ENCODE data around the gene EGFR. TPM values are rescaled to one million over a fixed set of nuclear protein-coding genes. Genes with fewer than 3 reads are reported as not detected.

The EGFR gene
- total RNA-seq, 2 experiments from 2014 or later: not detected

DNA sequence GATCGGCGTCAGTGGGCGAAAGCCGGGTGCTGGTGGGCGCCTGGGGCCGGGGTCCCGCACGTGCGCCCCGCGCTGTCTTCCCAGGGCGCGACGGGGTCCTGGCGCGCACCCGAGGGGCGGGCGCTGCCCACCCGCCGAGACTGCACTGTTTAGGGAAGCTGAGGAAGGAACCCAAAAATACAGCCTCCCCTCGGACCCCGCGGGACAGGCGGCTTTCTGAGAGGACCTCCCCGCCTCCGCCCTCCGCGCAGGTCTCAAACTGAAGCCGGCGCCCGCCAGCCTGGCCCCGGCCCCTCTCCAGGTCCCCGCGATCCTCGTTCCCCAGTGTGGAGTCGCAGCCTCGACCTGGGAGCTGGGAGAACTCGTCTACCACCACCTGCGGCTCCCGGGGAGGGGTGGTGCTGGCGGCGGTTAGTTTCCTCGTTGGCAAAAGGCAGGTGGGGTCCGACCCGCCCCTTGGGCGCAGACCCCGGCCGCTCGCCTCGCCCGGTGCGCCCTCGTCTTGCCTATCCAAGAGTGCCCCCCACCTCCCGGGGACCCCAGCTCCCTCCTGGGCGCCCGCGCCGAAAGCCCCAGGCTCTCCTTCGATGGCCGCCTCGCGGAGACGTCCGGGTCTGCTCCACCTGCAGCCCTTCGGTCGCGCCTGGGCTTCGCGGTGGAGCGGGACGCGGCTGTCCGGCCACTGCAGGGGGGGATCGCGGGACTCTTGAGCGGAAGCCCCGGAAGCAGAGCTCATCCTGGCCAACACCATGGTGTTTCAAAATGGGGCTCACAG is 1.1 kb downstream of the EGFR start:
- Mint-ChIP-seq H3K9me3 (no peaks in the 10 kb centered on the region), H3K27me3 (peaks cover 57% of the 10 kb centered on the region), H3K27ac (no peak overlapping the region), H3K36me3 (ENCODE audit: low read depth) (no peaks in the 10 kb centered on the region), H3K4me1 (no peaks in the 10 kb centered on the region), H3K4me3 (no peak overlapping the region)
- POLR2A ChIA-PET: no interaction called here
- CTCF ChIA-PET: interaction anchor here (0.8 kb wide), 1 partner anchor 21 kb away, joined by 3 read pairs; no protein-coding TSS in a partner anchor
- DNase-seq: no peak

DNA sequence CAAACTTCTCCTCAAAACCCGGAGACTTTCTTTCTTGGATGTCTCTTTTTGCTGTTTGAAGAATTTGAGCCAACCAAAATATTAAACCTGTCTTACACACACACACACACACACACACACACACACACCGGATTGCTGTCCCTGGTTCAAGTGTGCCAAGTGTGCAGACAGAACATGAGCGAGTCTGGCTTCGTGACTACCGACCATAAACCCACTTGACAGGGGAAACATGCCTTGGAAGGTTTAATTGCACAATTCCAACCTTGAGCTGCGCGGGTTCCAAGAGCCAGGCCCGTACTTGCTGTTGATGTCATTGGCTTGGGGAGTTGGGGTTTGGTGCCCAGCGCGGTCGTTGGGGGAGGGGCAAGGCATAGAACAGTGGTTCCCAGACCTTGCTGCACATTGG is 1.7 kb downstream of the EGFR start:
- ChIA-PET POLR2A (no interaction called here), CTCF (interaction anchor here (0.7 kb wide), 1 partner anchor 263 kb away, joined by 3 read pairs; no protein-coding TSS in a partner anchor)
- Mint-ChIP-seq H3K4me3 (no peak overlapping the region), H3K9me3 (no peaks in the 10 kb centered on the region), H3K36me3 (ENCODE audit: low read depth) (no peaks in the 10 kb centered on the region), H3K4me1 (no peaks in the 10 kb centered on the region), H3K27me3 (peaks cover 56% of the 10 kb centered on the region), H3K27ac (no peak overlapping the region)
- no peak for DNase-seq

DNA sequence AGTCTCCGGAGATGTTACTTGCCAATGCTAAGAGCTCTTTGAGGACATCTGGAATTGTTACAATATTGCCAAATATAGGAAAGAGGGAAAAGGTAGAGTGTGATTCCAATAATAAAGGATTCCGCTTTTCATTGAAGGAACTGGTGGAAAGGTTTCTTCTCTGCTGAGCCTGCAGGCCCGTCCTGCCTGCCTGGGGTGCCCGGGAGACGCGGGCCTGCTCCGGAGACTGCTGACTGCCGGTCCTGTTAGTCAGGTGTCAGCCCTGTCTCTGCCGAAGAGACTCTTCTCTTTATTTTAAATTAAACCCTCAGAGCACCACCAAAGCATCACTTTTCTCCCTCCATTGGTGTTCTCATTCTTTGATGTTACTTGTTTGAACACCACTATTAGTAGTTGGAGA is 2.2 kb downstream of the EGFR start:
- DNase-seq: no peak
- Mint-ChIP-seq H3K4me3 (no peak overlapping the region), H3K27me3 (peaks cover 54% of the 10 kb centered on the region), H3K36me3 (ENCODE audit: low read depth) (no peaks in the 10 kb centered on the region), H3K27ac (no peak overlapping the region), H3K9me3 (no peaks in the 10 kb centered on the region), H3K4me1 (no peaks in the 10 kb centered on the region)
- ChIA-PET POLR2A (no interaction called here), CTCF (interaction anchor here (0.7 kb wide), 1 partner anchor 263 kb away, joined by 3 read pairs; no protein-coding TSS in a partner anchor)

DNA sequence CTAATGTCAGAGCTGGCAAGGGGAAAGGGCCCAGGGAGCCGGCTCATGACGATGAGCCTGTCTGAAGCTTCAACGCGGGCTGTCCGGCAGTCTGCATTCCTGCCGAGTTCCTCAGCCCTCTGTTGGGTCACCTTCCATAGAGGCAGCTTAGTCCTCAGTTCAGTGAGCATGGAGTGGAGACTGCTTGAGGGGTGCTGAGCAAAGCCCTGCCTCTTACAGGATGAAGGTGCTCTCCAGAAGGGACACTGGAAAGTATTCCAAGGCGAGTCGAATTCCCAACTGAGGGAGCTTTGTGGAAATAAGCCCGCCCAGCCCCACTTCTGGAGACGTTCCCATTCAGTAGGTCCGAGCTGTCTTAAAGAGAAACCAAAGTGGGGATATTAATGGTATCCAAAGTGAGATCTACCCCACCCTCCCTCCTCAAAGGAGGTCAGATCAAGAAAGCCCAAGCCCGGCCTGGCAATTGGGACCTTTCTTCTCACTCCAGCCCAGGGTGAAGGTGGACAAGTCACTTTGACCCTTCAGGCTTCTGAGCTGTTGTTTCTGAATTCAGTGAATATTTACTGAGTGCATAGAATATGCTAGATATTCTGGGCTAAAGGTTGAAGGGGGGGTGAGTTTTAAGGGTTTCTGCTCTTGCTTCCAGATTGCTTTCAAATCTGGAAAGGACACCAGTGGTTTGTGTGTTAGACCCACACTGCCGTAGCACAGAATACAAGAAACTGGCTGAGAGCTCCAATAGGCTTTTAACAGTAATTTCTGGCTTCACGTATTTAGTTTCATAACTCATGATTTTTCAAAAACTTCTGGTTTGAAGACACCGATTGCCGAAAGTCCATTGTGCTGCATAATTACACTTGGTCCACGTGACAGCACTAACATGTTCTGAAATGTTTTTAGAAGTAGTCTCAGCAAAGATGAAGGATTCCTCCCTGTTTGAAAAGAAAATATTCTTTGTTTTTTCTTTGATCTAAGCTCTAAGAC is 3.5 kb downstream of the EGFR start:
- Mint-ChIP-seq H3K36me3 (ENCODE audit: low read depth) (no peaks in the 10 kb centered on the region), H3K4me1 (no peaks in the 10 kb centered on the region), H3K4me3 (no peak overlapping the region), H3K27ac (no peak overlapping the region), H3K9me3 (no peaks in the 10 kb centered on the region), H3K27me3 (peaks cover 51% of the 10 kb centered on the region)
- CTCF ChIA-PET: no interaction called here
- POLR2A ChIA-PET: no interaction called here
- DNase-seq: no peak

DNA sequence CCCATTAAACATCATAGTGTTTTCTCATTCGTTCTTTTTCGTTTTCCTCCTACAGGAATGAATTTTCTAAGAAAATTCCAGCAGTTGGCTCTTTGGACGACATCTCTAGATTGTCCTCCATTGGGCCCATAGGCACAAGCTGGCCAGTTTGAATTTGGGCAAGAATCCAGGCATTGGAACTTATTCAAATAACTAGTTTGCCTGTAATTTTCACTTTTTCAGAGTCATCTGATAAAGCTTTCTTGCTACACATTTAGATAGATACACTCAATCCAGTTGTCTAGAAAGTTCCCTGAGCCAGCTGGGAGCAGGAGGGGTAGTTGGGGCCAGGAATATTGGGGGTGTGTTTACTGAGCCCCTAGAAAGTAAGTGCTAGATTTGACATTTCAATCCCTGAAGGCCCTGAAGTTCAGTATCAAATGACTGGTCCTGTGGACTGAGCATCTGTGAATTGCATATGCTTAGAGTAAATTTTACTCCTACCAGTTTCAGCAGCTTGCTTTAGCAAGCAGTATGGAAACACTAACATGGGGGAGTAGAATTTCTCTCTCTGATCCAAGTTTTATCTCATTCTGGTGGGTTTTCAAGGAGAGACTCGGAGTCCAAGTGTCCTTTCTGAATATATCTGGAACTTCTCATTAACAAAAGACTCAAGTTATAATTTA is 5.2 kb downstream of the EGFR start:
- H3K9me3 Mint-ChIP-seq: no peaks in the 10 kb centered on the region
- peaks cover 38% of the 10 kb centered on the region for H3K27me3 Mint-ChIP-seq
- no peak for DNase-seq
- H3K4me1 Mint-ChIP-seq: no peaks in the 10 kb centered on the region
- no peak overlapping the region for H3K4me3 Mint-ChIP-seq
- H3K36me3 Mint-ChIP-seq (ENCODE audit: low read depth): no peaks in the 10 kb centered on the region
- POLR2A ChIA-PET: no interaction called here
- no peak overlapping the region for H3K27ac Mint-ChIP-seq
- CTCF ChIA-PET: no interaction called here

DNA sequence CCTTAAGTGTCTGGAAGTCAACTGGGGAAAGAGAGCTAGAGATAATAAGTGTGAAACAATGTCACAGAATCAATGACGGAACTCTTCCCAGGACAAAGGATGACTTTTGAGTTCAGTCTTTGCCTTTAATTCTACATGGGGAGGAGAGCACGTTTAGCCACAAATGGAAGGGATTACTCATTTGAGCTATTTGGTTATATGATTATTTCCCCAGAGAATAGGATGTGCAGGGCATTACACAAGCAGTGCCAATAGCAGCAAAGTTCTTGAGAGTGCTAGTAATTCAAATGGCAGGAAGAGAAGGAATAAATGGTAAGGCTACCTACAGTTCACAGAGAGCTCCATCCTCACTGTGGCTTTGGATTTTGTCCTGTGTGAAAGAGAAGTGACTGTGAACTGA is 6.0 kb downstream of the EGFR start:
- no peak overlapping the region for H3K4me3 Mint-ChIP-seq
- no peaks in the 10 kb centered on the region for H3K36me3 Mint-ChIP-seq (ENCODE audit: low read depth)
- no peak for DNase-seq
- H3K9me3 Mint-ChIP-seq: no peaks in the 10 kb centered on the region
- H3K27me3 Mint-ChIP-seq: peaks cover 37% of the 10 kb centered on the region
- POLR2A ChIA-PET: no interaction called here
- H3K4me1 Mint-ChIP-seq: no peaks in the 10 kb centered on the region
- CTCF ChIA-PET: no interaction called here
- no peak overlapping the region for H3K27ac Mint-ChIP-seq

DNA sequence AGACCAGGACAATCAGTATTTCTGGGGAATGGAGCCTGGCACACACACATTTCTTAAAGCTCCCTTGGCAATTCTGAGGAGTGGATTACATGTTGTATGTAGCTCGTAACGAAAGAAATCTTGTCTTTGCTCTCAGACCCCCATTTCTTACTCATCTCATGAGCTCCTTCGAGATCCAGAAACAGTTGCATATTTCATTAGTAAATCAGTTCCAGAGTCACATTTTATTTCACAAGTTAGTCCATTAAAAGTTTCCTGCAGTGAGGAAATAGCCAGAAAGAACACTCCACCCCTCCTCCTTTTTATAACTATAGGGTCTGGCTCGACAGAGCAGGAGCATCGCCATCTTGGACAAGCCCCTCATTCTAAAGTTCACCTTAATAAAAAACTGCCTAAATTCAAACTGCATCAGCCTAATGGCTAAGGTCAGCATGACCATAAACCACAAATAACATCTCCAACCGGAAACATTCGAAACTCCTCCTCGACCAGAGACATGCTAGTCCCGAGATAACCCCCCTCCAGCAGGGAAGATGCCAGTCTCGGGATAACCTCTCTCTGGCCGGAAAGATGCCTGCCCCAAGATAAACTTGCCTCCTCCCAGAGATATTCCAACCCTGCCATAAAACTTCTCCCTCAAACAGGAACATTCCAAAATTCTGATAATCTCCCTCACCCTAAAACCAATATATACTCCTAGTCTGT is 7.4 kb downstream of the EGFR start:
- no peak for DNase-seq
- Mint-ChIP-seq H3K4me1 (no peaks in the 10 kb centered on the region), H3K27ac (no peak overlapping the region), H3K36me3 (ENCODE audit: low read depth) (no peaks in the 10 kb centered on the region), H3K9me3 (no peaks in the 10 kb centered on the region), H3K27me3 (peaks cover 28% of the 10 kb centered on the region), H3K4me3 (no peak overlapping the region)
- CTCF ChIA-PET: no interaction called here
- POLR2A ChIA-PET: no interaction called here

DNA sequence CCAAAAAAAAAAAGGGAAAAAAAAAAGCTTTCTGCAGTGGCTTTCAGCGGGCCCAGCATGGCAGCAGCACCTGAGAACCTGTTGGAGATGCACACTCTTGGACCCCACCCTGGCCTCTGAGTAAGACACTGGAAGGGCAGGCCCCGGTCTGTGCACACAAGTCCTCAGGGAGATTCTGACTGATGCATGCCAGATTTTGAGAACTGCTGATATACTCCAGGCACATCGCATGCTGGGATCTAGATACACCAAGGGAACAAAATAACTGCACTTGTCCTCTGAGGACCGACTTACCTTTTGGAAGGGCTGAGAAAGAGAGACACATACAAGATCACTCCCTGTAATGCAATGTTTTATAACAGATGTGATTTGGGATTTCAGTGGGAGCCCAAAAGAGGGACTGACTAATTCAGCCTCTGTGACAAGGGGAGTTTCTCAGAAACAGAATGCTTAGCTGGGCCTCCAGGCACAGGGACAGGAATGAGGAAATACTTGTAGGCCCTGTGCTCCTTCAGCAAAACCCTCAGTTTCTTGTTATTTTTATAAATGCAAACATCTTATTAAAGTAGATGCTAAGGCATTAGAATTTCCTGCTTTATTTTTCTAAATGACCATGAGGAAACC is 8.2 kb downstream of the EGFR start:
- H3K27me3 Mint-ChIP-seq: peaks cover 21% of the 10 kb centered on the region
- no peaks in the 10 kb centered on the region for H3K36me3 Mint-ChIP-seq (ENCODE audit: low read depth)
- no peak overlapping the region for H3K4me3 Mint-ChIP-seq
- no peak overlapping the region for H3K27ac Mint-ChIP-seq
- H3K4me1 Mint-ChIP-seq: no peaks in the 10 kb centered on the region
- no peaks in the 10 kb centered on the region for H3K9me3 Mint-ChIP-seq
- no peak for DNase-seq
- ChIA-PET POLR2A (no interaction called here), CTCF (no interaction called here)

DNA sequence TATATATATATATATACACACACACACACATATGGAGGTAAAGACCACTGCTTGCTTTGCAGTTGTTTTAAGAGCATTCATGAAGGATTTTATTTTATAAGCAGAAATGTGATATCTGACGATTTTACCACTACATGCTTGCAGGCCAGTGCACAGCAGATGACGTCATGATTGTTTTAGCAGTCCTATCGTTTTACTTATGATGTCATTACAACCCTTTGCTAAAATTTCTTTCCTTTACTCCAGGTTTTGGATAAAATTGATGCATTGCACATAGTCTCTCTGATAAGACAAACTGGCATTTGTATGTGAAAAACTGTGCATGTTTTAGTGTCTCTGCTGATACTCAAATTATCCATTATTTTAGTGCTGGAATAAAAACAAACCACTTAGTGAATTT is 9.2 kb downstream of the EGFR start:
- ChIA-PET POLR2A (no interaction called here), CTCF (no interaction called here)
- Mint-ChIP-seq H3K27me3 (peaks cover 18% of the 10 kb centered on the region), H3K4me1 (no peaks in the 10 kb centered on the region), H3K9me3 (no peaks in the 10 kb centered on the region), H3K4me3 (no peak overlapping the region), H3K27ac (no peak overlapping the region), H3K36me3 (ENCODE audit: low read depth) (no peaks in the 10 kb centered on the region)
- DNase-seq: no peak

DNA sequence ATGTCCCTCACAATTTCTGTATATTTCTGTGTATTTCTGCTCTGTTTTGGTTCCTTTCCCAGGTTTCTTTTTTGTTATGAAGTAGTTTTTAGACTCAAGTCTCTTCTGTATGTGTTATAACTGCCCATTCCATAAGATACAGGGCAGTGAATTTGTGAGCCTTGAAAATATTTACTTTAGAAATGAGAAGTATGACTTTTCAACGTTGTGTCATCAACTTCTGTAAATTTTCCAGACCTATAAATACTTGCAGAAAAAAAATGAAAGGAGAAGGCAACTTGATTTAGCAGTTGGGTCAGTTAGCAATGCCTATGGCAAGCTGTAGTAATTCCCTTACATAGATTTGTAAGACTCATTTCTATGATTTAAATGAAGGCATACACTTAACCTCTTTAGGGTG is 11.5 kb downstream of the EGFR start:
- Mint-ChIP-seq H3K36me3 (ENCODE audit: low read depth) (no peaks in the 10 kb centered on the region), H3K27ac (no peak overlapping the region), H3K27me3 (peaks cover 10% of the 10 kb centered on the region), H3K9me3 (no peaks in the 10 kb centered on the region), H3K4me3 (no peak overlapping the region), H3K4me1 (no peaks in the 10 kb centered on the region)
- no peak for DNase-seq
- POLR2A ChIA-PET: no interaction called here
- CTCF ChIA-PET: interaction anchor here (0.5 kb wide), 1 partner anchor 288 kb away, joined by 4 read pairs; no protein-coding TSS in a partner anchor

DNA sequence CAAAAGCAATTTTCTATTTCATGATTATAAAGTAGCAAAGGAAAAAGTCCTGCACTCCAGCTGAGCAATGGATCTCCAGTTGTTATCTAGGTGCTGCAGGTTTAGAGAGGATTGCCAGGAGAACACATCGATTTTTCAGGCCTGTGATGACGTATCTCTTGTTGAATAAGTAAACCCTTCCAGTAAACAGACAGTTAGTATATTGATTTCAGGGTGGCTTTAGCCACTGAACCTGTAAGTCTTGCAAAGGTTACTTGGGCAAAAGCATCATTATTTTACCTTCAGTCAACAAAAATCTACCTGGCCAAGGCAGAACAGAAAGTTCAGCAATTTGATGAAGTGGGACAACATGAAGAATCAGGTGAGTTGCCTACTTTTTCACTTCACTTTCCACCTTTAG is 12.3 kb downstream of the EGFR start:
- H3K9me3 Mint-ChIP-seq: no peaks in the 10 kb centered on the region

DNA sequence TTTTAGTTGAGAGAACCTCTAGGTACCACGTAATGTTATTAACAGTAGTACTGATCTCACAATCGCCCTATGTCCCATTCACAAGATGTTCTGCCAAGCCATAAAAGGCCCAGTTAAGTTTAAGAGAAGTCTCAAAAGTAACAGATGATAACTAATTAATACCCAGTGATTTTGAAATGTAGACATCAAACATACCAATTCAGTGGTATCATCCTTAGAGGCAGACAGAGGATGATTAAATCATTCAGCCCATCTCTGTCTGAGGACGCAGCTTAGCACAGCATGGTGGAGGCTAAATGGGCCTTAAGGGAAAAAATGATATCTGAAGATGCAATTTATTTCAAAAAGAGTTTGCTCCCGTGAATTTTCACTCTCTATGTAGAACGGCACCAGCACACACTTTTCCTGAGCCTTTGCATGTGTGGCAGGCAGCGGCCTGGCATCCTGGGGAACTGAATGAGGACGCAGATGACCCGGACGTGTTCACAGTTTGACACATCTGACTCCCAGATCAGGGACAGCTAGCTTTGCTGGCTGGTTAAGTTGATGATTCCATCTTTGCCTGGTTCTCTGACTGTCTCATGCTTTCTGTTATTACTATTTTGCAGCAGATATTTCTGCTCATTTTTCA is 13.4 kb downstream of the EGFR start:
- H3K4me3 Mint-ChIP-seq: no peak overlapping the region
- H3K36me3 Mint-ChIP-seq (ENCODE audit: low read depth): no peaks in the 10 kb centered on the region
- H3K4me1 Mint-ChIP-seq: no peaks in the 10 kb centered on the region
- no peaks in the 10 kb centered on the region for H3K9me3 Mint-ChIP-seq
- H3K27ac Mint-ChIP-seq: no peak overlapping the region
- H3K27me3 Mint-ChIP-seq: peaks cover 6% of the 10 kb centered on the region
- ChIA-PET POLR2A (no interaction called here), CTCF (no interaction called here)
- DNase-seq: no peak

More for the DNA sequence above, 12.3 kb downstream of the EGFR start:
- no peak overlapping the region for H3K27ac Mint-ChIP-seq
- POLR2A ChIA-PET: no interaction called here
- H3K4me1 Mint-ChIP-seq: no peaks in the 10 kb centered on the region
- DNase-seq: no peak
- H3K36me3 Mint-ChIP-seq (ENCODE audit: low read depth): no peaks in the 10 kb centered on the region
- peaks cover 10% of the 10 kb centered on the region for H3K27me3 Mint-ChIP-seq
- H3K4me3 Mint-ChIP-seq: no peak overlapping the region
- CTCF ChIA-PET: interaction anchor here (0.5 kb wide), 1 partner anchor 289 kb away, joined by 4 read pairs; no protein-coding TSS in a partner anchor

Measured in activated CD4-positive, alpha-beta memory T cell treated with anti-CD3 and anti-CD28 coated beads, Interleukin-2, amount 10 ng/mL, durations not matched to agents 7 days and 5 days (primary cell).